Epithelial cell of proximal tubule (primary cell): Measurements from ENCODE around the gene AFAP1L1. TPM values are rescaled to one million over a fixed set of nuclear protein-coding genes. Genes with fewer than 3 reads are reported as not detected.
A peak's percentile ranks its signal among the peaks of the same experiment; 100 is the strongest.

Source experiments
- DNase-seq: peaks from one replicate; pipeline ENCODE4 v3.0.0-alpha.2; 2011; ENCODE audit warnings: low read depth
- H3K4me3 ChIP-seq: 2 replicates; pipeline ENCODE4 v1.5.1; 2011; ENCODE audit warnings: low read depth, mild to moderate bottlenecking, low read length
- total RNA-seq: library from RNA; depleted of rRNA; stranded (reverse); fragments of >200 nt; gene quantifications from 2 replicates; pipeline ENCODE4 v1.2.3, GENCODE V29; 2015
- TF ChIP-seq, protein P1 (sequence below): conservative IDR thresholded peaks from 2 replicates; pipeline ENCODE4 v1.5.1; 2012; ENCODE audit warnings: low read depth, mild to moderate bottlenecking, low read length

The AFAP1L1 gene
- total RNA-seq, 1 donor from 2014 or later: 17.2 TPM

DNA sequence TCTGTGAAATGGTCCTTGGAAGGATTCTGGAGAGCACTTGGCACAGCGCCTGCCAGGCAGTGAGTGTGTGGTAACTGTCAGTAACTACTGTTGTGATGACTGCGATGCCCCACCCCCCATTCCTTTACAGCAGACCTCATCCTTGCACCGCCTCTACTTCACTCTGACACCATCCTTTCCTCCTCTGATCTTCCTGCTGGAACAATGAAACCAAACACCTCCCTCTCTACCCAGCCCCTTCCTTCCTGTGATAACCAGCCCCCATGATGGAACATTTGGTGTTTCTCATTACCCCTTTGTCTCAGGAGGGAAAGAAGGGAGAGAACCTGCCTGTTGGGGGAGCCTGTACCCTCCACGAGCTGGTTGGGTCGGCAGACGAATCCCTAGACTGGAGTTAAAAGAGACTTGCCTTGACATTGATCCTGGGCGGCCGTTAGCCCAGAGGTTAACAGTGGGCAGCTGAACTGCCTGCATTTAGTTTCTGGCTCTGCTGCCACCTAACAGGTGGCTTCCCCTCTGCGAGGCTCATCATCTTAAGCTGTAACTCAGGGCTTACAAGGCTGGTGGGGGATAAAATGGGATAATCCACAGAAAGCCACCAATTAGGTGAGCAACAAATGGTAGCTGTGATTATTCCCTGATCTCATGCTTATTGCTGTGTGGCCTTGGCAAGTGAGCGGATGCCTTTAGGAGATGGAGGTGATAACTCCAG is 39.4 kb downstream of the AFAP1L1 start:
- peak; percentile 10 for DNase-seq
- TF ChIP-seq, protein P1, sequence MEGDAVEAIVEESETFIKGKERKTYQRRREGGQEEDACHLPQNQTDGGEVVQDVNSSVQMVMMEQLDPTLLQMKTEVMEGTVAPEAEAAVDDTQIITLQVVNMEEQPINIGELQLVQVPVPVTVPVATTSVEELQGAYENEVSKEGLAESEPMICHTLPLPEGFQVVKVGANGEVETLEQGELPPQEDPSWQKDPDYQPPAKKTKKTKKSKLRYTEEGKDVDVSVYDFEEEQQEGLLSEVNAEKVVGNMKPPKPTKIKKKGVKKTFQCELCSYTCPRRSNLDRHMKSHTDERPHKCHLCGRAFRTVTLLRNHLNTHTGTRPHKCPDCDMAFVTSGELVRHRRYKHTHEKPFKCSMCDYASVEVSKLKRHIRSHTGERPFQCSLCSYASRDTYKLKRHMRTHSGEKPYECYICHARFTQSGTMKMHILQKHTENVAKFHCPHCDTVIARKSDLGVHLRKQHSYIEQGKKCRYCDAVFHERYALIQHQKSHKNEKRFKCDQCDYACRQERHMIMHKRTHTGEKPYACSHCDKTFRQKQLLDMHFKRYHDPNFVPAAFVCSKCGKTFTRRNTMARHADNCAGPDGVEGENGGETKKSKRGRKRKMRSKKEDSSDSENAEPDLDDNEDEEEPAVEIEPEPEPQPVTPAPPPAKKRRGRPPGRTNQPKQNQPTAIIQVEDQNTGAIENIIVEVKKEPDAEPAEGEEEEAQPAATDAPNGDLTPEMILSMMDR: no peak

DNA sequence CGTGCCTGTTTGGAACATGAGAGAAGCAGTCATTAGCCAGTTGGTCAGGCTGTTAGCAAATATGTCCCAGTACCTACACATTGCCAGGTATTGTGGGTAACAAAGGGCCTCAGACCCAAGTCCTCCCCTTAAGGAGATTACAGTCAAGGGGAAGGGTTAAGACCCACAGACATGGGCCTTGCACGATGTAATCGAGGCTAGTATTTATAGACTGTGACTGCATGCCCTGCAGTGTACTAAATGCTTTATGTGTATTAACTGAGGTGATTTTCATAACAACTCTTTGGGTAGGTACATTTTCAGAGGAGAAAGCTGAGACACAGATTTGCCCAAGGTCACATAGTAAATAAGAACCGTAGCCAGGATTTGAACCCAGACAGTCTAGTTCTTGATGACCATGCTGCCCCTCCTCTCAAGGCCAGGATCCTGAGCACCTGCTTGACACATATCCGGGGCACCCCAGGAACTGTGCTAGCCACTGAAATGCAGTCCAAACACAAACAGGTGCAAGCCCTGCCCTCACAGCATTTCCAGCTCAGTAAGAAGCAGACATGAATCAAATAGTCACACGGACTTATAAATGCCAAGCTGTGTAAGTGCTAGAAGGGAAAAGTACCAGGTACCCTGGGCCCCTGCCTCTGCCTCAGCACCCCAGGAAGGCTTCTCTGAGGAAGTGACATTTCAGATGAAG is 41.6 kb downstream of the AFAP1L1 start:
- H3K4me3 ChIP-seq: no peak overlapping the region
- no peak for DNase-seq
- TF ChIP-seq, protein P1: no peak

More for the DNA sequence above, 39.4 kb downstream of the AFAP1L1 start:
- no peak overlapping the region for H3K4me3 ChIP-seq

DNA sequence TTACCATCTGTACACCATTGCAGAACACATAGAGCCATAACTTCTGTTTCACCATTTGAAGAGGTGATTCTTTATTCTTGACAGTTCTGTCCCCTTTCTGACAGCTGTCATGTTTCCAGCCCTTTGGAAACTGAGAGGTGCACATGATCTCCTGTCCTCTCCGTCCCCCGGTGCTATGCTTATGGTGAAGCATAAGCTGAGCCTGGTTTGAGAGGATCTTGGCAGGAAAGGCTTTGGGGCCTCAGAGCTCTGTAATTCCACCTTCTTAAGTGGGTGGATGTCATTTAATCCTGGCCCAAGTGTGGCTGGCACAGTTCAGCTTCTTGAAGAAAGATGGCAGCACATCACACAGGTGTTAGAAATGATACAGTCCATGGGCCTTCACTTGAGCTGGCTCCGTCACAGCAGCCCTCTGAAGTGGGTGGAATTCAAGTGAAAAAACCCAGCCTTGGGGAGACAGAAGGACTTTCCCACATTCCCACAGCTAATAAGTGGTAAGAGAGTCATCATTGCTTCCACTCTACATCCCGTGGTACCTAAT is 43.0 kb downstream of the AFAP1L1 start:
- TF ChIP-seq, protein P1: peak; percentile 7
- DNase-seq: no peak
- no peak overlapping the region for H3K4me3 ChIP-seq

DNA sequence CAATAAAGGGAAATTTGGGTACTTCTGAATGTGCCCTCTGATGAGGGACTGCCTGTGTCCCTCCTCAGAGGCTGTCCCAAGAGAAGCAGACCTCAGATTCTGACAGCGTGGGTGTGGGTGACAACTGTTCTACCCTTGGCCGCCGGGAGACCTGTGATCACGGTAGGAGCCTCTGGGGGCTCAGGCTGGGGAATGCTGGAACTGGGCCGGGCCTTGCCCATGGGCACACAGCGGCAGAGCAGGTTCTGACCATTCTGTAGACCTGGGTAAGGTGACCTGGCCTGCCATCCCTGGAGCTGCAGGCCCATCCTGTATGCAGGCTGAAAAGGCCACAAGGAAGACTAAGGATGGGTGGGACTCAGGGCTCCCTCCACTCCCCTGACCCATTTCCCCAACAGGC is 44.1 kb downstream of the AFAP1L1 start:
- no peak overlapping the region for H3K4me3 ChIP-seq
- DNase-seq: no peak
- TF ChIP-seq, protein P1: no peak

DNA sequence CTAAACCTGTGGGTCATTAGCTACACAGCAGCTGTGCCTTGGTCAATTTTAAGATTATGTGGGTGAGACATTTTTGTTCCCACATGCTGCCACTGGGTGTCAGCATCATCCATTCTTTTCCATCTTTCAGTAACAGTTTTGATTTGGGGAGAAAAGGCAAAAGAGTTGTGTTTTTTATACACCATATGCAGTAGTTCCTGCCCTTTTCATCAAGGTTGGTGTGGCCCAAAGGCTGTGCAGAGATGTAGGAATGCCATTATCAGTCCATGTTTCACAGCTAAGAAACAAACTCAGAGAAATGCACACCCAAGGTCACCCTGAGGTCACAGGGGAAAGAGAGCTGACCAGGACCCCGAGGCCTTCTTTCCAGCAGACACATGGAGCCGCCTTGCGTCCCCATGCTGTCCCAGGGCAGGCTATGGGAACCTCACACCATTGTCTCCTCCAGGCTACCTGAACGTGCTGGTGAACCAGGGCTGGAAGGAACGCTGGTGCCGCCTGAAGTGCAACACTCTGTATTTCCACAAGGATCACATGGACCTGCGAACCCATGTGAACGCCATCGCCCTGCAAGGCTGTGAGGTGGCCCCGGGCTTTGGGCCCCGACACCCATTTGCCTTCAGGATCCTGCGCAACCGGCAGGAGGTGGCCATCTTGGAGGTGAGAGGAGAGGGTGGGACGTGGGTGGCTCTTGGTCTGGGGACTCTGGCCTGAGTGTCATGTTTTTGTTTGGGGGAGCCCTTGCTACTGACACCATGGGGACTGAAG is 45.8 kb downstream of the AFAP1L1 start:
- TF ChIP-seq, protein P1: peak; percentile 76
- DNase-seq: no peak
- H3K4me3 ChIP-seq: no peak overlapping the region

DNA sequence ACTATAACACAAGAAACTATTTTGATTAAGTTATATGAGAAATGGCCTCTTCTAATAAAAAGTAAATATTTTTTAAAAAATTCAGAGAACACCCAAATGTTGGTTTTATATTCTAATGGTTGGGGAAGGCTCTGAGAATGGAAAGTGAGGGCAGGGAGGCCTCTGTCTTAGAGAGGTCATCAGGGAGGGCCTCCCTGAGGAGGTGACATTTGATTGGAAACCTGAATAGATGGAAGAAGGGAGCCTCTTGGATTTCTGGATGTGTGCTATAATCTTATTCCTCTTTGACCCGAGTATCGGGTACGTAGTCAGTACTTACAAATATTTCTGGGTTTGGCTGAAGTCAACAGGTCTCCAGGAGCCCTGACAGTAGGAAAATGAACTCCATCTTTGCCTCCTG is 47.5 kb downstream of the AFAP1L1 start:
- DNase-seq: no peak
- no peak overlapping the region for H3K4me3 ChIP-seq
- TF ChIP-seq, protein P1: no peak
